ENCODE data around the gene VPS8.

VPS8 gene

DNA sequence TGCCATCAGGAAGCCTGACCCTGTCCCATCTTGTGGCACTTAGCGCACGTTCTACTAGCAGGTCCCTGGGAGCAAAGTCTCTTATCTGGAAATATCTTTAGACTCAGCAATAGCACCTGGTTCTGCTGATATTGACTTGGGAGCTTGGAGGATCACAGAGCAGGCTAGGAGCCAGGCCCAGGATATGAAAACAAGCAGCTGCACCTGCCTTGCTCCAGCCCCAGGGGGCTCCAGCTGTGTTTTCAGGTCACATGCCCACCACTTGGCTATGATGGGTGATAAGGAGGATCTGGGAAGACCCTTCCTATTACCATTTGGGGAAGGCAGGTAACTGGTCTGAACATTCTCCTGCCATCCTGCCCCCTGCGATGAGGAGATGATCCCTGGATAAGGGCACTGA, 253.1 kb downstream of the VPS8 start:
- DNase-seq (ENCODE audit: low spot score) = no peak

DNA sequence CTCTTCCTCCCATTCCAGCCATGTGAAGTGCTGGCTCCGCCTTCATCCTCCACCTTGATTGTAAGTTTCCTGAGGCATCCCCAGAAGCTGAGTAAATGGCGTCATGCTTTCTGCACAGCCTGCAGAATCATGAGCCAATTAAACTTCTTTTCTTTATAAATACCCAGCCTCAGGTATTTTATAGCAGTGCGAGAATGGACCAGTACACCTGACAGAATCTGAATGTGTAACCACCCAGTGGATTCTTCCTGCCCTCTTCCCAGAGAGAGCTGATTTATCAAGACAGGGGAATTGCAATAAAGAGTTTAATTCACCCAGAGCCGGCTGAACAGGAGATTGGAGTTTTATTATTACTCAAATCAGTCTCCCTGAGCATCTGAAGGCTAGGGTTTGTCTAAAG, 254.3 kb downstream of the VPS8 start:
- TF ChIP-seq, protein P1, sequence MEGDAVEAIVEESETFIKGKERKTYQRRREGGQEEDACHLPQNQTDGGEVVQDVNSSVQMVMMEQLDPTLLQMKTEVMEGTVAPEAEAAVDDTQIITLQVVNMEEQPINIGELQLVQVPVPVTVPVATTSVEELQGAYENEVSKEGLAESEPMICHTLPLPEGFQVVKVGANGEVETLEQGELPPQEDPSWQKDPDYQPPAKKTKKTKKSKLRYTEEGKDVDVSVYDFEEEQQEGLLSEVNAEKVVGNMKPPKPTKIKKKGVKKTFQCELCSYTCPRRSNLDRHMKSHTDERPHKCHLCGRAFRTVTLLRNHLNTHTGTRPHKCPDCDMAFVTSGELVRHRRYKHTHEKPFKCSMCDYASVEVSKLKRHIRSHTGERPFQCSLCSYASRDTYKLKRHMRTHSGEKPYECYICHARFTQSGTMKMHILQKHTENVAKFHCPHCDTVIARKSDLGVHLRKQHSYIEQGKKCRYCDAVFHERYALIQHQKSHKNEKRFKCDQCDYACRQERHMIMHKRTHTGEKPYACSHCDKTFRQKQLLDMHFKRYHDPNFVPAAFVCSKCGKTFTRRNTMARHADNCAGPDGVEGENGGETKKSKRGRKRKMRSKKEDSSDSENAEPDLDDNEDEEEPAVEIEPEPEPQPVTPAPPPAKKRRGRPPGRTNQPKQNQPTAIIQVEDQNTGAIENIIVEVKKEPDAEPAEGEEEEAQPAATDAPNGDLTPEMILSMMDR (IDR thresholded peaks at IDR 0.05; ENCODE audit: extremely low read depth, missing control alignments) = no peak
- DNase-seq (ENCODE audit: low spot score) = no peak

More for the DNA sequence above, 253.1 kb downstream of the VPS8 start:
- TF ChIP-seq, protein P1 (IDR thresholded peaks at IDR 0.05; ENCODE audit: extremely low read depth, missing control alignments) = no peak

DNA sequence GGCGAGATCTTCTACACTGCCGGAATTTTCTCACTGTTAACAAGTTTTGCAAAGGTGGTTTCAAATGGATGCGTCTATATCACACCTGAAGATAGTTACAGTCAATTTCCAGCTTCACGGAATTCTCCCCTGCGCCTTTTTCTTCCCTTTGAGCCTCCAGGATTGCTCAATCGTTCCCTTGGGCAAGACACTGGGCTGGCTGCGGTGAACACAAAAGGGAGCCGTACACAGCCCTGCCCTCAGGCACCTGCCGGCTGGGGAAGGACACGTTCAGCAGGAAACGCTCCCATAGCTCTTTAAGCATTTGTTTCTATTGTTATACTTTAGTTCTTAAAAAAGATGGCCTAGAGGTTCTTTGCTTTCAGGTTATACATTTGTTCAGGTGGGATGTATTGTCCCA, 255.2 kb downstream of the VPS8 start:
- no peak for DNase-seq (ENCODE audit: low spot score)

DNA sequence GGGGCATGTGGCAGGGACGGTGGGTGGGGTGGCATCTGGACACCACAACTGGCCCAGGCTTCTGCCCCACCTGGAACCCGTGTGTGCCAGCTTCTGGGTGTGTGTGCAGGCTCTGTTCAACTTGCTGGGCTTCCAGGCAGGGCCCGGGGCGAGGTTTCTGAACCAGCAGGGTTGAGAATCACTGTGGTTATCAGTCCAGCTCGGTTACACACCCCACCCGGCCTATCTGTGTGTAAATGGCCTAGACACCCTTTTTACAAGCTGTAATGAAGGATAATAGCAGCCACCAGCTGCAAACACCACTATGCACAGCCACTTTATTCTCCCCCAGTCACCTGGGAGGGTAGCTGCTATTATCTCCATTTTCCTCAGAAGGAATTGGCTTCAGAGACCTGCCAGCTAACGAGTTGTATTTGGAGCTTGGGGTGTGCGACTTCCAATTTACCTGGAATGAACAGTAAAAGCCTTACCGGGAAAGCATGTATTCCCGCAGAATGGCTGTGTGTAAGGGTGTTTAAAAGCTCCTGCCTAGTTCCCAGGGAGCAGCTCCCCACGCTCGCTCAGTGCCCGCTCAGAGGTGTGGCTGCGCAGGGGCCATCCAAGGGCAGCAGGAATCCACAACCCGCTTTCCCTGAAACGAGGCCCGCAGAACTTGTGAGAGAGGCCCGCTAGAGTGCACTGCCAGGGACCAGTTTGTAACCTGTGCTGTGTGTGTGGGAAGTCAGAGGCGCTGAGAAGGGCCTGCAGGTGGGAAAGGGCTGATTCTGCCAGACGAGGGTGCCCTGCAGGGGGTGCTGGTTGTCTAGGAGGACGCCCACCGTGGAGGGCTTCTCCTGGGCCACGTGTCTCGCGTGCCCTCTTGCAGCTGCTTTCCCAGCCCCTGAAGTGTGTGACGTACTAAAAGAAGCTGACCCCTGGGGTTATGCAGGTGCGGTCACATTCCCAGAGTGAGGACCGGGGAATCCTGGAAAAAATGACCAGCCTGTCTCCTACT, 257.4 kb downstream of the VPS8 start:
- DNase-seq (ENCODE audit: low spot score) = no peak
- TF ChIP-seq, protein P1 (IDR thresholded peaks at IDR 0.05; ENCODE audit: extremely low read depth, missing control alignments) = no peak

More for the DNA sequence above, 255.2 kb downstream of the VPS8 start:
- TF ChIP-seq, protein P1 (IDR thresholded peaks at IDR 0.05; ENCODE audit: extremely low read depth, missing control alignments) = no peak

DNA sequence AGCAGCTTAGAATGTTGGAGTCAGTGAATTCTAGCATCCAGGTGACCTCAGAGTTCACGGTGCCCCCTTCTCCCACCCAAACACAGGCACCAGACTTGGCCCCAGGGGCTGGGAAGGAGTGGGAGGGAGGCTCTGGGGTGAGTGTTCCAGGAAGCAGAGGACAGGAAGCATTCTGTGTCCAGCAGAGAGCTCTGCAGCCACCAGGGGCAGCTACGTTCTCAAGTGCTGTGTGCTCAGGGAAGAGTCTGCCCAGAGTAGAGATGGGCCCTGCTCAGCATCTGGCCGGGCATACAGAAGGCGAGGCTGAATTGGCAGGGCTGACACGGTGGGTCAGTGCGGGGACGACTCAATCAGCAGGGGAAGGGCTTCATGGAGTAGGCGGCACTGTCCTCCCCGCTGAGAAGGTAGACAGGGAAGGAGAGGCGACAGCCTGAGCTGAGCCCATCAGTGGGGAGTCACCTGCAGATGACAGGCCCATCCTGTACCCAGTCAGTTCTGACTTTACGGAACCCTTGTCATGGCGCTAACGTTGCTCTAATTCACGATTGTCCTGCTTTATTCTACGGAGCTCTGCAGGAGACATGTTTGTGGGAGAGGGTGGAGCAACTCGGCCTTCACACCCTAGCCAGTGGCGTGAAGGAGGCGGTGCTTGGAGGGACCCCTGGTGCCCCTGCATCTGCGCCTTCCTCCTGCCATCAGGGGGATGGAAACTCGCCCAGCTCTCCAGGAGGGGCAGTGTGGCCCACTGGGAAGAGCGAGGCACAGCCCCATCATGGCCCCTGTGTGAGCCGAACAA, 258.7 kb downstream of the VPS8 start:
- DNase-seq (ENCODE audit: low spot score) = no peak
- TF ChIP-seq, protein P1 (IDR thresholded peaks at IDR 0.05; ENCODE audit: extremely low read depth, missing control alignments) = no peak

DNA sequence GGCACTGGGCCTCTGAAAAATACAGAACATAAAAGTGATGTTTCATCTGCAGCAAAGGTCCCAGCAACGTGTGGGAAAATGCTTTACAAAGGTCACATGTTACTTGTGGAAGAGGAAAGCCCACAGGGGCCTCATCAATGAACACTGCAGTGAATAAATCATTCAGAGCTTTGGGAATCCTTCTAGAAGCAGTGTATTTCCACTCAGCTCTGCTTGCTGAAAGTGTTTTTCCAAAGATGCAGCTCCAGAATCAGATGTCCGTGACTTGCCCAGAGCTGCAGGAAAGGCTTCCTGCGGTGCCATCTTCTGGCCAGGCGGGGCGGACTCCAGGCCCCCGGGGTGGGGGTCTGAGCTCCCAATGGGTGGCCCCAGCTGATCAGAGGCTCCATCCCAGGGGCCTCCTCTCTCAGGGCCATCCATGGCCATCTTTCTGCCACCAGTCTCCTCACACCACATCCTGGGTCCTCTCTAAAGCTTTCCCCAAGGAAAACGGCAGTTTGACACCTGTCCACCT, 259.4 kb downstream of the VPS8 start:
- TF ChIP-seq, protein P1 (IDR thresholded peaks at IDR 0.05; ENCODE audit: extremely low read depth, missing control alignments) = no peak
- DNase-seq (ENCODE audit: low spot score) = no peak
